COLO668 (cell line): ENCODE results near the gene STK39.

Experiments
- DNase-seq: peaks from one replicate; lab custom pipeline; 2025; ENCODE audit not compliant: unreplicated experiment; lab: John Stamatoyannopoulos, UW

Gene STK39

DNA sequence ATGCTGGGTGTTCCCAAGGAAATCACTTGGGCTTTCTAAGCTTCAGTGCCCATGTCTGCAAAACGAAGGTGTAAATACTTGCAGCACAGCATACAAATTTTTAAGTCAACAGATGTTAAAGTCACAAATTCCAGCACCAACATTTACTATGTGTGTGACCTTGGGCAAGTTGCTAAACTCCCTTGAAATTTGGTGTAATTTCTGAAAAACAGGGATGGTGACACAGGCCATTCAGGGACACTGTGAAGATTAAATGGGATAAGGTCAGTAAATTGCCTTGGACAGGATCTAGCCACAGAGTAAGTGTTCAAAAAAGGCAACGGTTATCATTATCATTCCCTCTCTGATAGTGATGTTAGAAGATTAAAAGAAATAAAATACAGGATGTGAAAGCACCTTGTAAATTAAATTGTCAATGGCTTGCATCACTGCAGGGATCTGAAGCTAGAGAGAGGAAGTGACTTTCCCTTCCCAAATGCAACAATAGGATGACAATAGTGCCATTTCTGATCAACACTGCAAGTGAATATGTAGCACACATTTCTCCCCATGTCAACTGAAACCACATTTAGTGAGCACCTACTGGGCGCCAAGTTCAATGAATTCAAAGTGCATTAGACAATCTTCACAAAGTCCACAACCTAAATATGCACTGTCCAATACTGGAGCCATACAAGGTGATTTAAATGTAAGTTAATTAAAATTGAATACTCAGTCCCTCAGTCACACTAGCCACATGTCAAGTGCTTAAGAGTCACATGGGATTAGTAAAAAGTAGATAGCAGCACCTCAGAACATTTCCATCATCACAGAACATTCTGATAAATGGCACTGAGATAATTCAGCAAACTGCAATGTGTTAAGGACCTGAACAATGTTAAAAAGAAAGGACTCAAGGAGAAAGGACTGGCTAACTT is 81.2 kb downstream of the STK39 start:
- no peak for DNase-seq

DNA sequence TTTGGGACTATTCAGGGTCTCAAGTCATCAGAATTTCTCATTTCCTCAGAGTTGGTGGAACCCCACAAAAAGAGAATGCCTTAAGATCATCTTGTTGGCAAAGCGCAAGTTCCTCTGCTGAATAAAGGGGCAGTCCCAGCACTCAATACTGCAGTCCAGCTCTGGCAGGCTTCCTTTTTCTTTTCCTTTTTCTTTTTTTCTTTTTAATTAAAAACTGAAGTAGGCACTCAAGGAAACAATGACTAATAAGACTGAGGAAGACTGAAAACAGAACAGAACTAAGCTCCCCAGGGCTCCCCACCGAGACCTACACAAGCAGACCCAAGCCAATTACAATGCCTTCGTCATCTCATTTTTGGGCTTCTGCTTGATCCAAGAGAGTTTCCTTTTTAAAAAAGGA is 82.0 kb downstream of the STK39 start:
- DNase-seq: no peak

DNA sequence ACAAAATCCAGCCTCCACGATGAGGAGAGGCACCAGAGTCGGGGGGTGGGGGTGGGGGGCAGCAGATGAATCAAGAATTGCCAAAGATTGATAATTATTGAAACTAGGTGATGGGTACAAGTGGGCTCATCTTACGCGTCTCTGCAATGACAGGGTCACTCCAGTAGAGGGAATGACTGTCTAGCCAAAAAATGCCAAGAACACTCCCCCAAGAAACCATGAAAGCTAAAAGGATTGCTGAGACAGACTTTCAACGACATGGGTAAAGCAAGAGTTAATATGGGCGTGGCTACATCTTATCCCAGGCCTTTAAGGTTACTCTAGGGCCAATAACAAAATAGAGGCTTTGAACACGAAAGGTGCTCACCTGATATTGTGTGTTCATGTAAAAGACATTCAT is 86.5 kb downstream of the STK39 start:
- no peak for DNase-seq

- DNase-seq: no peak
Observed at GRCh38 chr2:168159754-168160585, 87.4 kb downstream of the STK39 start.

DNA sequence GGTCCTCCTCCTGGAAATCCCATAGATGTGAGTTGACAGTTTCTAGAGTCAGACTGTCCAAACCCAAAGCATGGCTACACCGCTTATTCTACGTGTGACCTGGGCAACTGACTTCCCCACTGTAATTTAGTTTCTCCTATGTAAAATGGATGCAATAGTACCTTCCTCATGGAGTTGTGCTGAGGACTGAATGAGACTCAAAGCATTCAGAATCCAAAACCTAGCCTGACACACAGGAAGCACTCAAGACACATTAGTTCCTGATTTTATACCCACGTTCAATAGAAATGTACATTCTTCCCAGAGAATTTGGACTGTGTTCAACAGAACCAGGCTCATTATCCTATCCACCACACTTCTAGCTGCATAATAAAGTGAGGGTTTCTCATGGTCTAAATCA is 88.8 kb downstream of the STK39 start:
- DNase-seq: no peak

DNA sequence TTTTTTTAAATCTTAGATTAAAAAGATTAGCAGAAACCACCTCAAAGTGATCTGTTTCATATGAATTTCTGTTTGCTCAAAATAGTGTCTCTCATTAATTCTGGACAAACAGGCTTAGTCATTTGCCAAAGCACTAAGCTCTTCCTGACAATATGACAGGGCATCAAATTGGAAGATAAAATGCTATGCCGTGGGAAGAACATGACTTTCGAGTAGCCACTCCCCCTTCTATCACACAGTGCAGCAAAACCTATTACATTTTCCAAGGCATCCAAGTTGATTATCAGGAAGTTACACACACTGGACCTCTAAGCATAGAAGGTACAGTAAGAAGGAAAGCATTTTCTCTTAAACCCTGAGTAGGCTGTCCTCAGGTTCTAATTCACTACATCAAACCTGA is 89.5 kb downstream of the STK39 start:
- DNase-seq: no peak

DNA sequence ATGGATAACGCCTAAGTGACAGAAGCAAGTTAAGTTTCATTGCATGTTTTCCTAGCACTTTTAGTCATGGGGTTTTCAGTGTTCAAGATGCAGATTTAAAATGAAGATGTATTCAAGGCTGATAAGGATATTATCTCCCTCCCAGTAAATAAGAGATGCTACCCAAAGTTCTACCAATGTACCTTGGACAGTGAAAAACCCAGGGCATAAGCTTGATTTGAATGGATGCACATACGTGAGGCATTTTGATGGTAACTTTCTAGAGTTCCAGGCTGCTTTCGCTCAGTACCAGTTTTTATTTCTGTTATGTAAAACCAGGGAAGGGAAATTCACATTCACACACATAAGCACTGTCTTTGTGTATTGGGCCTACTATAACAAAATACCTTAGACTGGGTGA is 90.3 kb downstream of the STK39 start:
- DNase-seq: no peak

DNA sequence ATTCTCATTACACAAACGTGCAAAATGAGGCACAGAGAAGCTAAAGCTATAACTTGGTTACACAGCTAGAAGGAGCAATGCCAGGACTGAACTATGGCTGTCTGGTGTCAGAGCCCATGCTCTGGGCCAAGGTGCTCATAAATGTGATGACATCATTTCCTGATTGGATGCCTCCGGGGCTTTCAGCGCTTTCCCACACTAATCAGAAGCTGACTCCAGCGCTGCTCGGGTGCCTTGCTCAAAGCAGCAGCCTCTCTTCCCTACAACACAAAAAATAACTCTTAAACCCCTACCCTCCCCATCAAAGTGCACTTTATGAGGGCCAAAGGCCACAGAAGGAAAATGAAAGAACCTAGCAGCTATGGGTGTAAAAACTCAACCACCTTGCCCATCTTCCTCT is 90.7 kb downstream of the STK39 start:
- peak; percentile 11 for DNase-seq

- no peak for DNase-seq
Observed at GRCh38 chr2:168155680-168156079, 91.7 kb downstream of the STK39 start.

DNA sequence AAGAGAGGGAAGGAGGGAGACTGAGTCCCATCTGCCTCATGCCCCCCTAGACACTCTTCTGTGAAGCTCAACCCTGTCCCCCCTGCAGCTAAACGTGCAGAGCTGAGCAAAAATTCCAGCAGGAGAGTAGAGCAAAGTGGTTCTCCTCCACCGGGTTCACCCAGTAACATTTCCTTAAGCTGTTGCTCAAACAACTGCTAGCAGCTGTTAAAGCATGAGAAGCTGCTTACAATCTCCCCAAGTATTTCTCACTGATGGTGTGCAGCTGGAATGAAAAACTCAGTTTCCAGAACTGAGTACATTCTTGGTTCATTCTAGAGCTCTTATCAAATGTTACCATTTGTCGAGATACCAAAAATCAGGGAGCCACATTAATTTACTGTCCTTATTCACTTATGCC is 92.3 kb downstream of the STK39 start:
- DNase-seq: no peak

GRCh38 chr2:168152902-168153530 is 94.4 kb downstream of the STK39 start:
- DNase-seq: no peak

DNA sequence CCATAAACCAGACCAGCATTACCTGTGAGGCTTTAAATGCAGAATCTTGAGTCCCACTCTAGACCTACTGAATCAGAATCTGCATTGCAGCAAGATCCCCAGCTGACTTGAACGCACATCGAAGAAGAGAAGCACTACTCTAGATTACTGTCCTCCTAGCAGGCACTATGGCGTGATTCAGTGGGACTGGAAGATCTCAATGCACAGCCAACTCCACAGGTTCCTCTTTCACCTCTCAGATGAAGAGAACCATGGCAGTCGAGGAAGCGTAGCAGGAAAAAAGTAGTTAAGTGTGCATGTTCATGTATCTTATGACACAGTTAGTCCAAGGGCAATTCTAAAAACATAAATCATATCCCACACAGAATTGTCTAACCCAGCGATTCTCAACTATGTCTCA is 97.4 kb downstream of the STK39 start:
- DNase-seq: no peak

DNA sequence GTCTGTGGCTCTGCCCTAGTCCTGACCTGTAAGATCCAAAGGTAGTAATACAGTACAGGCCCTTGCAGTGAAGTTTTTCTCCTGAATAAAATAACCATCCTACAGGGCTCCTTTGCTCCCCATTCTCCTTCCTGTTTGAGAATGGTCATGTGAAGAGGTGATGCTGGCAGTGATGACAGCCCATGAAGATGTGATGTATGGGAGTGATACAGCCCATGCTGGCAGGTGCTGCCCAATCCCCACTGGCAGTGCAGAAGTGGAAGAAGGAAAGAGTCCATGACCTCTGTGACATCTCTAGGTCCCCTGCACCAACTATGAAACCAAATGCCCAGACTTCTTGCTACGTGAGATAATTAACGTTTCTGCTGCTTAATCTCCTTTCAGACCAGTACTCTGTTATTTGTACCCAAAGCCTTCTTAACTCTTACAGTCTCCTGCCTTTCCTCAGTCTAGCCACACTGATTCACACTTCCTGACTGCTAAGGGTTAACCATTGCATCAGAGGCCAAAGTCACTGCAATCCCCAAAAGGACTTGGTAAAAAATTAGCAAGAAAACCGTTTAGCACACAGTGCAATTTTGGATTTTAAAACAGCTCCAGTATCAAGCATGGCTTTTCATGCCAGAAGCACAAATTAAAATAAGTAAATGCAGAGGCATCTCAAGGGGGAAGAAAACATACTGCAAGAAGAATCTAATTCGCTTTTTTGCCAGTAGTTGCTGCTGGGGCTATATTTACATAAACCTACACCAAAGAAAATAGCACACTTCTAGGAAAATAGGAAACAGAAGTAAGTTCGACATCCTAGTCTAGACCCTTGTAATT is 98.0 kb downstream of the STK39 start:
- DNase-seq: no peak

DNA sequence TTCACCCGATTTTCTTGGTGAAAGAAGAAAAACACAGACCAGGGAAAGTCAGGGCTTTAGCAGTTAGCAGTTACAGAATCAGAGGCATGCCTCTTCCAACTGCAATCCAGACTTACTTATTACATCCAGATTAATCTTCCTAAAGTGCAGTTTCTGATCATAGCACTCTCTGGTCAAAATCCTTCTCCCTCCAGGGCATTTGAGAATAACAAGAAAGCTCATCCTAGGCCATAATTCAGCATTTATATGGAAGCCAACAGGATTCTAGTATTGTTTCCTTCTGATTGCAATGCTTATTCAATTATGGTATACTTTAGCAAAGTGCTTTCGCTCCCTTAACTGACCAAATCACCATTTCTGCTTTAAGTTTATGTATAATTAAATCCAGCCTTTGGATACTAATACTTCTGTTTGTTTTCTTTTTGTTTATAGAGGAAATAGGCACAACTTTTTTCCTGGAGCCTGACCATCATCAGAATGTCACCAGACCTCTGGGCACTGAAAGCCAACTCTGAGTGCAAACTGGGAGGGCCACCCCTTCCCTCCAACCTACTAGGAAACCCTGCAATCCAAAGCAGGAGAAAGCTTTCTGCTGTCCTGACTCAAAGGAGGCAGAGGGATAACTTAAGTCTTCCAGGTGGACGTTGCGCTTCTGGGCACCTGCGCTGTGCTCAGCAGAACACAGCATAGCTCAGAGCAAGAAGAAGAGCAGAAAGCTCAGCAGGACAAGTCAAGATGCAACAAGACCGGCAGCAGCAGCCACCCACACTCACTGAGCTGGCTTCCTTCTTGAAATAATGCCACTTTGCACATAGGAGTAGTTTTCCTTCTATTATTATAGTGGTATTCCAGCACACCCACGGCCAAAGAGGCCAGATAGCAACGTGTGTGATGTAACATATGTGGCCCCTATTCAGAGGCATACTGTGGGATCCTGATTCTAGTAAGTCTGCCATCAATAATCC is 99.3 kb downstream of the STK39 start:
- DNase-seq: no peak

- DNase-seq: no peak
Observed at GRCh38 chr2:168146892-168147810, 100.2 kb downstream of the STK39 start.

- DNase-seq: no peak
Observed at GRCh38 chr2:168145426-168146310, 101.7 kb downstream of the STK39 start.

DNA sequence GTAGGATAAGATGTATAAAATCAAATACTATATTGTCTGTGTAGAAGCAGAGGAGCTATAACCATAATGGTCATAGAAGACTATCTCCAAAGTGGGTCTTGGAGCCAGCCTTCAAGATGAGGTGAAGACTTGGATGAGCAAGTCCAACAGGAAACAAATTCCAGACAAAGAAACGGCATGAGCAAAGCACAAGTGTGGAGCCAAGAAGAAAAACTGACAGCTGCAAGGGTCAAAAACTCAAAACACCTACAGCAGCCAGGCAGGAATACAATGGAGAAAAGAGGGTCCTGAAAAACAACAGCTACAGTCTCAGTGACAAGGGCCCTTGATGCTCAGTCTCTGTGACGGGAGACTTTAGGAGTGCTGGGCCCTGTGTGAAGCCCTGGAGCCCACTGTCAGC is 102.4 kb downstream of the STK39 start:
- DNase-seq: no peak

- no peak for DNase-seq
Observed at GRCh38 chr2:168143813-168144212, 103.6 kb downstream of the STK39 start.
